Erythroblast (primary cell): Measurements from ENCODE around the gene SULT2A1.
"Not testable (repeated sequence)": the region's sequence is repeated elsewhere in the genome, so short reads cannot be mapped to it uniquely, and the experiment has no call there.

Experiments
- DNase-seq, 2 experiments: peaks; one replicate each; lab custom pipeline; 2025; lab: John Stamatoyannopoulos, UW
- GATA1 ChIP-seq: IDR thresholded peaks from 2 replicates; pipeline ENCODE4 v1.6.1; 2011; ENCODE audit warnings: low read depth, mild to moderate bottlenecking, control low read depth, low read length, moderate library complexity
- POLR2A ChIP-seq: IDR thresholded peaks from 2 replicates; pipeline ENCODE4 v1.6.1; 2011; ENCODE audit warnings: mild to moderate bottlenecking, low read length

Gene SULT2A1, protein sequence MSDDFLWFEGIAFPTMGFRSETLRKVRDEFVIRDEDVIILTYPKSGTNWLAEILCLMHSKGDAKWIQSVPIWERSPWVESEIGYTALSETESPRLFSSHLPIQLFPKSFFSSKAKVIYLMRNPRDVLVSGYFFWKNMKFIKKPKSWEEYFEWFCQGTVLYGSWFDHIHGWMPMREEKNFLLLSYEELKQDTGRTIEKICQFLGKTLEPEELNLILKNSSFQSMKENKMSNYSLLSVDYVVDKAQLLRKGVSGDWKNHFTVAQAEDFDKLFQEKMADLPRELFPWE

DNA sequence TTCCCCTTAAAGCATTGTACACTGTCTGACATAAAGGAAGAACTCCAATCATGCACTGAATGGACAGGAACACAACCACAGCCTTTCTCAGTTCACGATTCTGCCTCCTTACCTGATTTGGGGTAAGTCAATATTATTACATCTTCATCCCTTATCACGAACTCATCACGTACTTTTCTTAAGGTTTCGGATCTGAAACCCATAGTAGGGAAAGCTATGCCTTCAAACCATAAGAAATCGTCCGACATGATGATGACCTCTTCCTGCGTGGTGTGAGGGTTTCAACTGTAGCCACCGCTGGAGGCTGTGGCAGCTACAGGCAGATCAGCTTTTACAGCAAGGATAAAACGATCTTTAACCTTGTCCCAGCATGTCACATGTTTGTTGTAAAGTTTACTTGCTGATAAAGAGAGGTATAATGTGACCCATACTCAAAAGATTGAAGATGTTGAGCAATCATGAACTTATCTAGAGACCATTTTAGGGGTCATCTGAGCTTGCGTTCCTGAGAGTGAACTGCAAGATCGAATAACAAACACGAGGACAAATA lies at the start of gene SULT2A1:
Gene SULT2A1, minus strand, starts transcription at position 306 of the 550 bp plus-strand sequence. Its CDS starts 58 bp downstream, at position 248.
- TF ChIP-seq POLR2A, result no peak
- TF ChIP-seq GATA1, result no peak

DNA sequence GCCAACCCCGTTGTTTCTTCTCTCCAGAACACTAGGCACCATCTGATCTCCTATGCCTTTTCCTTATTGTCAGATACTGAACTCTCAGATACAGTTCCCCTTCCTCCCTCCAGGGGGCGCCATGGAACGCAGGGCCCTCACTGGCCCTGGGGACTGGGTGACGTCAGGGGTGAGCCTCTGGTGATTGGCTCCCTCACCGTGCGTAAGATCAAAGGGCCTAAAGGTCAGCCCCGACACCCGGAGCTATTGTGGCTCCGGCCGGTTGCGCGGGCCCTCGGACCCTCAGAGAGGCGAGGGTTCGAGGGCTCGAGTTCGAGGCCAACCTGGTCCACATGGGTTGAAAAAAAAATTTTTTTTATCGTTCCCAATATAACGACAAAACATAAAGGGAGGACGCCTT lies 42.5 kb upstream of the SULT2A1 start:
- DNase-seq, result not testable (repeated sequence)

More for the DNA sequence above, at the start of gene SULT2A1:
- DNase-seq, result no peak

DNA sequence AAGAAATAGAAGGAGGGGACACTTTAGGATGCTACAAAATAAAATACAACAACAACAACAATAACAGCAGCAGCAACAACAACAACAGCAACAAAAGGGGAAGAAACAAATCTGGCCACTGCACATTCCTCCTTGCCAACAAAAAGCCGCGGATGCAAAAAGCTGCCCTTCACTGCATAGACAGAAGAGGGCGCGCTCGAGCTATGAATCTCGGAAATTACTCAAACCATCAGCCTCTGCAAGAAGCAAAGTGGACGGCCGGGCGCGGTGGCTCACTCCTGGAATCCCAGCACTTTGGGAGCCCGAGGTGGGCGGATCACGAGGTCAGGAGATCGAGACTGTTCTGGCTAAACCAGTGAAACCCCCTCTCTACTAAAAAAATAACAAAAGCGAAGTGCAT lies 34.0 kb upstream of the SULT2A1 start:
- DNase-seq, result not testable (repeated sequence)

DNA sequence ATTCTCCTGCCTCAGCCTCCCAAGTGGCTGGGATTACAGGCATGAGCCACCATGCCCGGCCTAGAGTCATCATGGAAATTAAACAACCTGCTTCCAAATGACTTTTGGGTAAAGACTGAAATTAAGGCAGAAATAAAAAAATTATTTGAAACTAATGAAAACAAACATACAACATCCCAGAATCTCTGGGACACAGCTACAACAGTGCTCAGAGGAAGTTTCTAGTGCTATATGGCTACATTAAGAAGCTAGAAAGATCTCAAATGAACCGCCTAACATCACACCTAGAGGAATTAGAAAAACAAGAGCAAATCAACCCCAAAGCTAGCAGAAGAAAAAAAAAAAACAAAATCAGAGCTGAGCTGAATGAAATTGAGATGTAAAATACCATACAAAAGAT lies 24.1 kb upstream of the SULT2A1 start:
- not testable (repeated sequence) for DNase-seq

DNA sequence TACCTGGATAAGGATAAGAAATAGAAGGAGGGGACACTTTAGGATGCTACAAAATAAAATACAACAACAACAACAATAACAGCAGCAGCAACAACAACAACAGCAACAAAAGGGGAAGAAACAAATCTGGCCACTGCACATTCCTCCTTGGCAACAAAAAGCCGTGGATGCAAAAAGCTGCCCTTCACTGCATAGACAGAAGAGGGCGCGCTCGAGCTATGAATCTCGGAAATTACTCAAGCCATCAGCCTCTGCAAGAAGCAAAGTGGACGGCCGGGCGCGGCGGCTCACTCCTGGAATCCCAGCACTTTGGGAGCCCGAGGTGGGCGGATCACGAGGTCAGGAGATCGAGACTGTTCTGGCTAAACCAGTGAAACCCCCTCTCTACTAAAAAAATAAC lies 23.2 kb upstream of the SULT2A1 start:
- not testable (repeated sequence) for DNase-seq

DNA sequence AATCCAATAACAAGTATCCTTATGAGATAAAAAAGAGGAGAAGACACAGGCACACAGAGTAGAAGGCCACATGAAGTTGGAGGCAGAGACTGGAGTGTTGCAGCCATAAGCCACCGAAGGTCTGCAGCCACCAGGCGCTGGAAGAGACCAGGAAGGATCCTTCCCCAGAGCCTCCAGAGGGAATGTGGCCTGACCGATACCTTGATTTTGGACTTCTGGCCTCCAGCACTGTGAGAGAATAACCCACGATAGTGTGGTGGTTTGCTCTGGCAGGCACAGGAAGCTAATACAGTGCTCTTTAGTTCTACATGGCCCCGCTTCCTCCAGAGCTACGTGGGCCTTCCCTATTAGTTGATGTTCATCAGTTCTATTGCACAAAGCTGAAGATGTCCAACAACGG lies 15.3 kb upstream of the SULT2A1 start:
- TF ChIP-seq GATA1 (no peak), POLR2A (no peak)
- no peak for DNase-seq

DNA sequence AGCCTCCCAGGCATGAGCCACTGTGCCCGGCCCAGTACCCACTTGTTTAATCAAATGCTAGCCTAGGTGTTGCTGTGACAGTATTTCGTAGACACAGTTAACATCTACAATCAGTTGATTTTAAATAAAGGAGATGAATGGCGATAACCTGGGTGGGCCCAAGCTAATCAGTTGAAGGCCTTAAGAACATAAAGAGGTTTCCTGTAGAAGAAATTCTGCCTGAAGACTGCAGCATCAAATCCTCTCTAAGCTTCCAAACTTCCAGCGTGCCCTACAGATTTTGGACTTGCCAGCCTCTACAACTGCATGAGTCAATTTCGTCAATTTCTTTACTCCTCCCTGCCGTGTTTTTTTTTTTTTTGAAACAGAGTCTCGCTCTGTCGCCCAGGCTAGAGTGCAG lies 13.2 kb upstream of the SULT2A1 start:
- TF ChIP-seq POLR2A (no peak), GATA1 (no peak)
- DNase-seq, result no peak

DNA sequence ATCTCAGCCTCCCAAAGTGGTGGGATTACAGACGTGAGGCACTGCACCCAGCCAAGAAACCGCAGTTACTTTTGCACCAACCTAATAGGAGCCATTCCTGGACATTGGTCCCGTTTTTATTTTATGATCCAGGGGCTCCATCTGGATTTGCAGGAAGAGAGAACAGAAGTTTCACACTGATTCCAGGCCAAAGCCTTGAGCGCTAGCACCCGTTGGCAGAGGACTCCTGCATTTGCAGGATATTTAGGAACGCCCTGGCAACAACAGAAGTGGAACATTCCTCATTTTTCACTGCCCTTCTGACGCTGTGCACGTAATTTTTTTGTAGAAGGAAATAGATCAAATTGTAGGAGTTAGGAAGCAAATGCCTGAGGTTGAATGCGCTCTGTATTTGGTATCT lies 11.7 kb upstream of the SULT2A1 start:
- no peak for TF ChIP-seq POLR2A
- TF ChIP-seq GATA1, result no peak
- DNase-seq, result no peak

DNA sequence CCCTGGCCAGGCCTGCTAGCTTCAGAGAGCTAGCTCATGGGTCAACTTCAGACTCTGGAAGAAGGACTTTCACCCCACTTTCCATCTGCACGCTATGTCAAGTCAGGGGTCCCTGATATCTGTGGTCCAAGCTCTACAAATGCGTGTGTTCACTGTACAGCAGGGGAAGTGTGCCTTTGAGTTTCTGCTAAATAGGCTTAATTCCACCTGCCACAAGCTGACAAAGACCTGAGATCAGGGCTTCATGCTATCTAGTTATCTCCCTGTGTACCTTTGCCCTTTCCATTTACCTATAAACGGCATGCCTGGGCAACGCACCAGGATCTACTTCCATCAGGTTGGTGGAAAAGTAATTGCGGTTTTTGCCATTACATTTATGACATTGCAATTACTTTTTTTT lies 10.7 kb upstream of the SULT2A1 start:
- DNase-seq, result no peak
- no peak for TF ChIP-seq POLR2A
- TF ChIP-seq GATA1, result no peak

DNA sequence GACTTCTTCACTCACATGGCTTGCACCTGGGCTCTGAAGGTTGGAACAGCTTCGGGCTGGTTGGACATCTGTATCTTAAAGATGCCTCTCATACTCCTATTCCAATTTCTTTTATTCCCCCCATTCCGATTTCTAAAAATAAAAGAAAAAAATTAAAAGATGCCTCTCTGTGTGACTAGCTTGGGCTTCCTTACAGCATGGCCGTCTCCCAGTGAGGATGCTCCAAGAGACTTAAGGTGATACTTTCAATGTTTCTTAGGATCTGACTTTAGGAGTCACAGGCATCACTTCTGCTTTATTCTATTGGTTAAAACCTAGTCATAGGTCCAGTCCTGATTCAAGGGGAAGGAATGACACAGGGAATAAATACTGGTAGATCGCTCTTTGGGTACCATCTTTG lies 9.9 kb upstream of the SULT2A1 start:
- DNase-seq, result no peak
- TF ChIP-seq GATA1 (no peak), POLR2A (no peak)

DNA sequence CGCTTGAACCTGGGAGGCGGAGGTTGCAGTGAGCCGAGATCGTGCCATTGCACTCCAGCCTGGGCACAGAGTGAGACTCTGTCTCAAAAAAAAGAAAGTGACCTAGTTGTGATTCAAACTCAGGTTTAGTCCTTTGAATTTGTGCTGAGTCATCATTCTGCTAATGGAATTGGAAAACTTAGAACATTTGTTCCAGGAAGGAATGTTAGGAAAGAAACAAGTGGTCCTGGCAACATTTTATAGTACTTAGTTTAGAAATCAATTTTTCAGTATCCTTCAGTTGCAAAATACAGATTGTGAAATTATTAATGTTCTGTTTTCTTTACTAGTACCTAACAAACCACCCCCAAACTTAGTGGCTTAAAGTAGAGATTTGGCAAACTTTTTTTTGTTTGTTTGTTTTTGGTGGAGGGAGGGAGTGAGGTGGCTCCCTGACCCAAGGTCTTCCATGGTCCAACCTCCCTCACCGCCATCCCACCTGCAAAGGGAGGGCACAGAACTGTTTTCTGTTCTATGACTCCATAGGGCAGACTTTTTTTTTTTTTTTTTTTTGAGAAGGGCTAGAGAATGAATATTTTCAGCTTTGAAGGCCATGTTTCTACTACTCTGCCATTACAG lies 9.2 kb upstream of the SULT2A1 start:
- TF ChIP-seq POLR2A (no peak), GATA1 (no peak)
- DNase-seq, result no peak

DNA sequence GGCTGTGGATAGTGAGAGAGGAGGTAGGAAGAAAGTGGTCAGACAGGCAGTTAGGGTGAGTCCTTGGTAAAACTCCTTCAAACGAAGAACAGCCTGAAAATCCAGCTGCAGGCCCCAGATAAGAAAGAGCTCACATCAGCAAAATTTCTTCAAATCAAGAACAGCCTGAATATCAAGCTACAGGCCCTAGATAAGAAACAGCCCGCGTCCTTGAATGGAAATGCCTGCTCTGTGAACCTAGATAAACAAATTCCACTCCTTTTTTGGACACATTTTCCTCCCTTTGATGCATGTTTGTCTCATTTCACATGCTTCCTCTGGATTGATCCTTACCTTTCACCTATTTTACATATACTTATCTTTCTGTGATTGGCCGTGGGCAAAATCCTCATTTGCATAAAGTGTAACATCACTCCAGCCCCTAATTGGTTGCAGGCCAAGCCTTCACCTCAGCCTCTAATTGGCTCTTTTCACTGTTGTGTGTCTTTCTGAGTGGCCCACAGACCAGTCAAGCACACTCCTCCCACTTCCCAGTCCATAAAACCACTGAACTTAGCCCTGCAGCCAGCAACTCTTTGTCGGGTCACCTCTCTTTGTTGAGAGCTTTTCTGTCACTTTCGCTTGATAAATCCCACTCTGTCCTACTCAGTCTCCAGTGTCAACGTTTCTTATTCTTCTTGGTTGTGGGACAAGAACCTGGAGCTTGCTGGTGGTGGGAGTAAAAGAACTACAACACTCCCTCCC lies 6.0 kb upstream of the SULT2A1 start:
- no peak for TF ChIP-seq POLR2A
- TF ChIP-seq GATA1, result peak; percentile 73
- DNase-seq, result peak; percentile 30 to 73

DNA sequence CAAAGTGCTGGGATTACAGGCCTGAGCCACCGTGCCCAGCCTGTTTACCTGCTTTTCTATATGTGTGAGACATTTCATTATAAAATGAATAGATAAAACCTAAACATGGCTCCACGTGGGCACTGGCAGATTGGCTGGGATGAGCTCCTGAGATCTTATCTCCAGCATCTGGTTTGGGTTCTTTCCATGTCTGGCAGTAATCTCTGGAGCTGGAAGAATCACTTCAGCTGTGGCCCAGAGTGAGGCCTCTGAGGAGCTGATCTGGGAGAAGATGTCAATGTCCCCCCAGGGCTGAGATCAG lies 5.5 kb upstream of the SULT2A1 start:
- no peak for DNase-seq
- no peak for TF ChIP-seq GATA1

DNA sequence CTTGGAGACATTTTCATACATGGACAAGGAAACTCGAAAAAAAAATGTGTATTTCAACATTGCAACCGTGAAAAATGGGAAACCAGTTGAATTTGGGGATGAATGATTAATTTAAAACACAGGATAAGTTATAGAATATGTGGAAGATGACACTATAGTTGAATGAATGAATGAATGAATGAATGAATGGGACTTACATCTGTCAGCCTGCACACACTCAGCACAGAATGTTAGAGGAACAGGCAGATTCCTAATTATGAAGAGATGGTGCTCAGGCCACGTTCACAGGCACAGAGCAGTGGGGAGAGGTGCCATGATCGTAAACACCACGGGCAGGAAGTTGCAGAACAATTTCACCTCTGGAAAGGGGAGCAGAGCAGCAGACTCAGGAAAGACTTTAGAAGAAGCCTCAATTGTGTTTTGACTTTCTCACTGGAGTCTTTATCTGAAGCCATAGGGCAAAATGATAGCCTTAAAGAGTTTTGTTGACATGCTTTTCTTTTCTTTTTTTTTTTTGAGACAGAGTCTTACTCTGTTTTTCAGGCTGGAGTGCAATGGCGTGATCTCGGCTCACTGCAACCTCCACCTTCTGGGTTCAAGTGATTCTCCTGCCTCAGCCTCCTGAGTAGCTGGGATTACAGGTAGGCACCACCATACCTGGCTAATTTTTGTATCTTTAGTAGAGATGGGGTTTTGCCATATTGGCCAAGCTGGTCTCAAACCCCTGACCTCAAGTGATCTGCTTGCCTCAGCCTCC lies 4.9 kb upstream of the SULT2A1 start:
- TF ChIP-seq POLR2A (no peak), GATA1 (no peak)
- DNase-seq, result no peak

DNA sequence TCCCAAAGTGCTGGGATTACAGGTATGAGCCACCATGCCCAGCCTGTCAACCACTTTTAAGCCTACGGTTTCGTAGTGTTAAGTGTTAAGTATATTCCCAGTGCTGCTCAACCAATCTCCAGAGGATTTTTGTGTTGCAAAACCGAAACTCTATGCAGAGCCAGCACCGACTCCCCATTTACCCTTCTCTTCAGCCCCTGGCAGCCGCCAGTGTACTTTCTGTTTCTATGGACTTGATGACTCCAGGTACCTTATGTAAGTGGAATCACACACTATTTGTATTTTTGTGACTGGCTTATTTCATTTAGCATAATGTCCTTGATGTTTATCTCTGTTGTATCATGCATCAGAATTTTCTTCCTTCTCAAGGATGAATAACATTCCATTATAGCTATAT lies 1.1 kb downstream of the SULT2A1 start:
- no peak for DNase-seq
- TF ChIP-seq POLR2A (no peak), GATA1 (no peak)
